ENCODE measurements around the gene ST3GAL3.

DNA sequence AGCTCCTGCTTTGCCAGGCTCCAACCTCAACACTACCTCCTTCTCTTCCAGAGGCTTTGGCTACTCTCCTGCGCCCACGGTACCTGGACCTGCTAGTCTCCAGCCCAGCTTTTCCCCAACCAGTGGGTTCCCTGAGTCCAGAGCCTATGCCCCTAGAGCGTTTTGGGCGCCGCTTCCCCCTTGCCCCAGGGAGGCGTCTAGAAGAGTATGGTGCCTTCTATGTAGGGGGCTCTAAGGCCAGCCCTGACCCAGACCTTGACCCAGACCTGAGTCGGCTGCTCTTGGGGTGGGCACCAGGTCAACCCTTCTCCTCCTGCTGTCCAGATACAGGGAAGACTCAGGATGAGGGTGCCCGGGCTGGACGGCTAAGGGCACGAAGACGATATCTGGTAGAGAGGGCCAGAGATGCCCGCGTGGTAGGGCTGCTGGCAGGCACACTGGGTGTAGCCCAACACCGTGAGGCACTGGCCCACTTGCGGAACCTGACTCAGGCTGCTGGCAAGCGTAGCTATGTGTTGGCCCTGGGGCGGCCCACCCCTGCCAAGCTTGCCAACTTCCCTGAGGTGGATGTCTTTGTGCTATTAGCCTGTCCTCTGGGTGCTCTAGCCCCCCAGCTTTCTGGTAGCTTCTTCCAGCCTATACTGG, 264.1 kb downstream of the ST3GAL3 start:
- no peak for TF ChIP-seq EHMT2 (IDR thresholded peaks at IDR 0.05; ENCODE audit: low read depth)
- no peak for TF ChIP-seq MAZ (IDR thresholded peaks at IDR 0.05; ENCODE audit: borderline replicate concordance, low read depth, low read length)
- TF ChIP-seq CHD2 (IDR thresholded peaks at IDR 0.05; ENCODE audit: low read length, partially characterized antibody): no peak
- TF ChIP-seq CEBPB (IDR thresholded peaks at IDR 0.05): no peak
- no peak for TF ChIP-seq POLR2A (IDR thresholded peaks at IDR 0.05; ENCODE audit: low read length)
- TF ChIP-seq, protein P1, sequence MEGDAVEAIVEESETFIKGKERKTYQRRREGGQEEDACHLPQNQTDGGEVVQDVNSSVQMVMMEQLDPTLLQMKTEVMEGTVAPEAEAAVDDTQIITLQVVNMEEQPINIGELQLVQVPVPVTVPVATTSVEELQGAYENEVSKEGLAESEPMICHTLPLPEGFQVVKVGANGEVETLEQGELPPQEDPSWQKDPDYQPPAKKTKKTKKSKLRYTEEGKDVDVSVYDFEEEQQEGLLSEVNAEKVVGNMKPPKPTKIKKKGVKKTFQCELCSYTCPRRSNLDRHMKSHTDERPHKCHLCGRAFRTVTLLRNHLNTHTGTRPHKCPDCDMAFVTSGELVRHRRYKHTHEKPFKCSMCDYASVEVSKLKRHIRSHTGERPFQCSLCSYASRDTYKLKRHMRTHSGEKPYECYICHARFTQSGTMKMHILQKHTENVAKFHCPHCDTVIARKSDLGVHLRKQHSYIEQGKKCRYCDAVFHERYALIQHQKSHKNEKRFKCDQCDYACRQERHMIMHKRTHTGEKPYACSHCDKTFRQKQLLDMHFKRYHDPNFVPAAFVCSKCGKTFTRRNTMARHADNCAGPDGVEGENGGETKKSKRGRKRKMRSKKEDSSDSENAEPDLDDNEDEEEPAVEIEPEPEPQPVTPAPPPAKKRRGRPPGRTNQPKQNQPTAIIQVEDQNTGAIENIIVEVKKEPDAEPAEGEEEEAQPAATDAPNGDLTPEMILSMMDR (IDR thresholded peaks at IDR 0.05): no peak
- TF ChIP-seq JUNB (IDR thresholded peaks at IDR 0.05): no peak
- TF ChIP-seq, protein P2, sequence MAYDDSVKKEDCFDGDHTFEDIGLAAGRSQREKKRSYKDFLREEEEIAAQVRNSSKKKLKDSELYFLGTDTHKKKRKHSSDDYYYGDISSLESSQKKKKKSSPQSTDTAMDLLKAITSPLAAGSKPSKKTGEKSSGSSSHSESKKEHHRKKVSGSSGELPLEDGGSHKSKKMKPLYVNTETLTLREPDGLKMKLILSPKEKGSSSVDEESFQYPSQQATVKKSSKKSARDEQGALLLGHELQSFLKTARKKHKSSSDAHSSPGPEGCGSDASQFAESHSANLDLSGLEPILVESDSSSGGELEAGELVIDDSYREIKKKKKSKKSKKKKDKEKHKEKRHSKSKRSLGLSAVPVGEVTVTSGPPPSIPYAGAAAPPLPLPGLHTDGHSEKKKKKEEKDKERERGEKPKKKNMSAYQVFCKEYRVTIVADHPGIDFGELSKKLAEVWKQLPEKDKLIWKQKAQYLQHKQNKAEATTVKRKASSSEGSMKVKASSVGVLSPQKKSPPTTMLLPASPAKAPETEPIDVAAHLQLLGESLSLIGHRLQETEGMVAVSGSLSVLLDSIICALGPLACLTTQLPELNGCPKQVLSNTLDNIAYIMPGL (CRISPR knock-in tag; IDR thresholded peaks at IDR 0.05; ENCODE audit: borderline replicate concordance): no peak
- TF ChIP-seq MAFK (IDR thresholded peaks at IDR 0.05; ENCODE audit: partially characterized antibody): no peak
- TF ChIP-seq ZC3H11A (IDR thresholded peaks at IDR 0.05): no peak
- TF ChIP-seq RAD21 (conservative IDR thresholded peaks at IDR 0.05 in 1 of 2, IDR thresholded peaks at IDR 0.05 in 1 of 2): no peak
- TF ChIP-seq EP300 (IDR thresholded peaks at IDR 0.05): no peak
- TF ChIP-seq, protein P3, sequence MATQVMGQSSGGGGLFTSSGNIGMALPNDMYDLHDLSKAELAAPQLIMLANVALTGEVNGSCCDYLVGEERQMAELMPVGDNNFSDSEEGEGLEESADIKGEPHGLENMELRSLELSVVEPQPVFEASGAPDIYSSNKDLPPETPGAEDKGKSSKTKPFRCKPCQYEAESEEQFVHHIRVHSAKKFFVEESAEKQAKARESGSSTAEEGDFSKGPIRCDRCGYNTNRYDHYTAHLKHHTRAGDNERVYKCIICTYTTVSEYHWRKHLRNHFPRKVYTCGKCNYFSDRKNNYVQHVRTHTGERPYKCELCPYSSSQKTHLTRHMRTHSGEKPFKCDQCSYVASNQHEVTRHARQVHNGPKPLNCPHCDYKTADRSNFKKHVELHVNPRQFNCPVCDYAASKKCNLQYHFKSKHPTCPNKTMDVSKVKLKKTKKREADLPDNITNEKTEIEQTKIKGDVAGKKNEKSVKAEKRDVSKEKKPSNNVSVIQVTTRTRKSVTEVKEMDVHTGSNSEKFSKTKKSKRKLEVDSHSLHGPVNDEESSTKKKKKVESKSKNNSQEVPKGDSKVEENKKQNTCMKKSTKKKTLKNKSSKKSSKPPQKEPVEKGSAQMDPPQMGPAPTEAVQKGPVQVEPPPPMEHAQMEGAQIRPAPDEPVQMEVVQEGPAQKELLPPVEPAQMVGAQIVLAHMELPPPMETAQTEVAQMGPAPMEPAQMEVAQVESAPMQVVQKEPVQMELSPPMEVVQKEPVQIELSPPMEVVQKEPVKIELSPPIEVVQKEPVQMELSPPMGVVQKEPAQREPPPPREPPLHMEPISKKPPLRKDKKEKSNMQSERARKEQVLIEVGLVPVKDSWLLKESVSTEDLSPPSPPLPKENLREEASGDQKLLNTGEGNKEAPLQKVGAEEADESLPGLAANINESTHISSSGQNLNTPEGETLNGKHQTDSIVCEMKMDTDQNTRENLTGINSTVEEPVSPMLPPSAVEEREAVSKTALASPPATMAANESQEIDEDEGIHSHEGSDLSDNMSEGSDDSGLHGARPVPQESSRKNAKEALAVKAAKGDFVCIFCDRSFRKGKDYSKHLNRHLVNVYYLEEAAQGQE (IDR thresholded peaks at IDR 0.05): no peak
- TF ChIP-seq POLR2AphosphoS2 (conservative IDR thresholded peaks at IDR 0.05; ENCODE audit: low read length): no peak
